GM19023 (cell line): ENCODE measurements around the gene OPCML.

Experiments
- ATAC-seq: cut with Tn5 transposase; IDR thresholded peaks from one replicate; pipeline ENCODE4 v1.9.1; 2021; ENCODE audit warnings: mild to moderate bottlenecking, moderate library complexity; ENCODE audit not compliant: unreplicated experiment

The OPCML gene

GRCh38 chr11:133413703-133414102, 118.6 kb downstream of the OPCML start:
- no peak for ATAC-seq

GRCh38 chr11:133409799-133410198, 122.5 kb downstream of the OPCML start:
- ATAC-seq, result no peak

GRCh38 chr11:133408936-133409335, 123.4 kb downstream of the OPCML start:
- ATAC-seq, result no peak

- no peak for ATAC-seq
Observed at GRCh38 chr11:133408402-133408801, 123.9 kb downstream of the OPCML start.

GRCh38 chr11:133406489-133406888, 125.8 kb downstream of the OPCML start:
- no peak for ATAC-seq

GRCh38 chr11:133403900-133404299, 128.4 kb downstream of the OPCML start:
- ATAC-seq, result no peak

GRCh38 chr11:133402551-133402950, 129.8 kb downstream of the OPCML start:
- no peak for ATAC-seq

GRCh38 chr11:133399855-133400625, 132.3 kb downstream of the OPCML start:
- ATAC-seq, result no peak

GRCh38 chr11:133399294-133399693, 133.0 kb downstream of the OPCML start:
- no peak for ATAC-seq

- no peak for ATAC-seq
Observed at GRCh38 chr11:133390803-133391202, 141.5 kb downstream of the OPCML start.

GRCh38 chr11:133388975-133389568, 143.2 kb downstream of the OPCML start:
- peak; percentile 55 for ATAC-seq

GRCh38 chr11:133388260-133388659, 144.0 kb downstream of the OPCML start:
- ATAC-seq, result no peak

- no peak for ATAC-seq
Observed at GRCh38 chr11:133386852-133387251, 145.4 kb downstream of the OPCML start.

GRCh38 chr11:133386262-133386661, 146.0 kb downstream of the OPCML start:
- ATAC-seq, result no peak

- ATAC-seq, result no peak
Observed at GRCh38 chr11:133385781-133386180, 146.5 kb downstream of the OPCML start.

- no peak for ATAC-seq
Observed at GRCh38 chr11:133384731-133385130, 147.6 kb downstream of the OPCML start.

GRCh38 chr11:133383689-133384088, 148.6 kb downstream of the OPCML start:
- ATAC-seq, result no peak

GRCh38 chr11:133383201-133383600, 149.1 kb downstream of the OPCML start:
- no peak for ATAC-seq

- ATAC-seq, result no peak
Observed at GRCh38 chr11:133382131-133382812, 150.0 kb downstream of the OPCML start.

- no peak for ATAC-seq
Observed at GRCh38 chr11:133381761-133382130, 150.6 kb downstream of the OPCML start.

GRCh38 chr11:133366147-133366546, 166.2 kb downstream of the OPCML start:
- ATAC-seq, result no peak

- no peak for ATAC-seq
Observed at GRCh38 chr11:133362916-133363315, 169.4 kb downstream of the OPCML start.
